Kidney (tissue), 14 donors: ENCODE data around the gene SEC14L5. TPM values are rescaled to one million over a fixed set of nuclear protein-coding genes. Genes with fewer than 3 reads are reported as not detected.

Source experiments
- DNase-seq, 5 donors: peaks; one replicate each; pipeline ENCODE4 v3.0.0-alpha.2; 2013 to 2020
- FAIRE-seq: peaks from 2 replicates; lab custom pipeline; 2012; peaks lifted over from hg19 to GRCh38; lab: Jason Lieb, UNC
- H3K27ac ChIP-seq, 2 donors: one replicate each; pipeline ENCODE4 v1.7.0; 2013; ENCODE audit warnings: low read depth in 2 of 2, low read length in 2 of 2, inconsistent platforms in 1 of 2
- H3K27me3 ChIP-seq: one replicate; pipeline ENCODE4 v1.7.1; 2013; ENCODE audit warnings: low read length, inconsistent platforms; ENCODE audit not compliant: control insufficient read depth, insufficient read depth
- H3K36me3 ChIP-seq, 3 donors: one replicate each; pipeline versions ENCODE4 v1.7.0 to v1.7.1; 2013; ENCODE audit warnings: low read length in 3 of 3, control low read depth in 1 of 3, inconsistent platforms in 1 of 3; ENCODE audit not compliant: insufficient read depth in 3 of 3, control insufficient read depth in 2 of 3
- H3K4me1 ChIP-seq, 3 donors: one replicate each; pipeline versions ENCODE4 v1.7.0 to v1.7.1; 2013; ENCODE audit warnings: low read length in 3 of 3, inconsistent platforms in 1 of 3, low read depth in 1 of 3; ENCODE audit not compliant: control insufficient read depth in 2 of 3, insufficient read depth in 2 of 3
- H3K4me3 ChIP-seq, 3 donors: one replicate each; pipeline versions ENCODE4 v1.7.0 to v1.8.1; 2013; ENCODE audit warnings: low read length in 3 of 3, control low read depth in 1 of 3, inconsistent platforms in 1 of 3
- H3K9ac ChIP-seq, 3 donors: one replicate each; pipeline versions ENCODE4 v1.7.0 to v1.7.1; 2013; ENCODE audit warnings: low read length in 3 of 3, control low read depth in 1 of 3, inconsistent platforms in 1 of 3
- H3K9me3 ChIP-seq, 3 donors: one replicate each; pipeline versions ENCODE4 v1.7.0 to v1.7.1; 2013; ENCODE audit warnings: low read length in 3 of 3, control low read depth in 1 of 3, inconsistent platforms in 1 of 3; ENCODE audit not compliant: control insufficient read depth in 2 of 3, insufficient read depth in 1 of 3
- intact Hi-C: fragments of 100-400 bp; cut with DNase I; formaldehyde crosslinking; loops from one replicate; pipeline ENCODE4 v1.11.1; 2022
- polyA plus RNA-seq: library from polyadenylated mRNA; stranded (reverse); fragments of 350-450 nt; fragmentation: Illumina TruSeq; extraction: RNeasy Lipid Tissue Mini Kit (QIAGEN cat#74804); gene quantifications from one replicate; pipeline ENCODE4 v1.2.3, GENCODE V29; 2014; ENCODE audit warnings: low read depth, low replicate concordance; ENCODE audit not compliant: insufficient read depth
- total RNA-seq: library from RNA; stranded (reverse); fragmentation: NEBNext Ultra II Directional; extraction: Animal tissue kit (Norgen Biotek cat#: 25700); gene quantifications from one replicate; pipeline ENCODE4 v1.2.1, GENCODE V29; 2021
- TF ChIP-seq, protein P1 (sequence below): IDR thresholded peaks from 3 replicates; pipeline ENCODE4 v1.5.1; 2012; ENCODE audit warnings: mild to moderate bottlenecking, moderate library complexity, borderline replicate concordance; ENCODE audit not compliant: insufficient read depth; ENCODE audit errors: extremely low read depth
- donor health status: control.
- donor health status: control.
- donor health status: control.
- donor health status: control.
- donor health status: control.
- donor health status: DM: yes; HTN: yes; CAD: no.
- donor health status: Normal renal cell carcinoma (clear cell type).

Gene SEC14L5
- total and polyA plus RNA-seq, 2 donors from 2014 or later = 0.13 to 0.16 TPM

DNA sequence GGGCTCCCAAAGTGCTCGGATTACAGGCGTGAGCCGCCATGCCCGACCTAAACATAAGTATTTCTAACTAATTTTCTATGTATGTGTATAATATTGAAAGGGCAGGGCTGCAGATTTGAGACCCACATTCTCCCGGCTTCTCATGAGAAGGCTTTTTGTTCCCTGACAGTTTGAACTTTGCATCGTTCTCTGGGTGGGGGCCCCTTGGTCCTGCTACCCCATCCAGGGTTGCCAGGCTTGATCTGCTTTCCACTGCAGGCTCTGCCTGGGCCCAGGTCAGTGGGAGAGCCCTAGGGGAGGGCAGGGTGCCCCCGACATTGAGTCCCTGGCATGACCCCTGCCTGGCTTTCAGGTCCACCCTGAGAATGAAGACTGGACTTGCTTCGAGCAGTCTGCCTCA lies 32.3 kb downstream of the SEC14L5 start:
- Histone ChIP-seq H3K27me3 (peaks cover 7% of the 10 kb centered on the region), H3K4me1 (no peaks in the 10 kb centered on the region), H3K9ac (no peak overlapping the region), H3K36me3 (no peaks in the 10 kb centered on the region), H3K27ac (no peak overlapping the region), H3K4me3 (no peak overlapping the region), H3K9me3 (no peaks in the 10 kb centered on the region)
- DNase-seq (peak in 1 of 5 donors; percentile 15), FAIRE-seq (no peak)
- intact Hi-C loops = no loop called here
- TF ChIP-seq, protein P1, sequence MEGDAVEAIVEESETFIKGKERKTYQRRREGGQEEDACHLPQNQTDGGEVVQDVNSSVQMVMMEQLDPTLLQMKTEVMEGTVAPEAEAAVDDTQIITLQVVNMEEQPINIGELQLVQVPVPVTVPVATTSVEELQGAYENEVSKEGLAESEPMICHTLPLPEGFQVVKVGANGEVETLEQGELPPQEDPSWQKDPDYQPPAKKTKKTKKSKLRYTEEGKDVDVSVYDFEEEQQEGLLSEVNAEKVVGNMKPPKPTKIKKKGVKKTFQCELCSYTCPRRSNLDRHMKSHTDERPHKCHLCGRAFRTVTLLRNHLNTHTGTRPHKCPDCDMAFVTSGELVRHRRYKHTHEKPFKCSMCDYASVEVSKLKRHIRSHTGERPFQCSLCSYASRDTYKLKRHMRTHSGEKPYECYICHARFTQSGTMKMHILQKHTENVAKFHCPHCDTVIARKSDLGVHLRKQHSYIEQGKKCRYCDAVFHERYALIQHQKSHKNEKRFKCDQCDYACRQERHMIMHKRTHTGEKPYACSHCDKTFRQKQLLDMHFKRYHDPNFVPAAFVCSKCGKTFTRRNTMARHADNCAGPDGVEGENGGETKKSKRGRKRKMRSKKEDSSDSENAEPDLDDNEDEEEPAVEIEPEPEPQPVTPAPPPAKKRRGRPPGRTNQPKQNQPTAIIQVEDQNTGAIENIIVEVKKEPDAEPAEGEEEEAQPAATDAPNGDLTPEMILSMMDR = no peak

DNA sequence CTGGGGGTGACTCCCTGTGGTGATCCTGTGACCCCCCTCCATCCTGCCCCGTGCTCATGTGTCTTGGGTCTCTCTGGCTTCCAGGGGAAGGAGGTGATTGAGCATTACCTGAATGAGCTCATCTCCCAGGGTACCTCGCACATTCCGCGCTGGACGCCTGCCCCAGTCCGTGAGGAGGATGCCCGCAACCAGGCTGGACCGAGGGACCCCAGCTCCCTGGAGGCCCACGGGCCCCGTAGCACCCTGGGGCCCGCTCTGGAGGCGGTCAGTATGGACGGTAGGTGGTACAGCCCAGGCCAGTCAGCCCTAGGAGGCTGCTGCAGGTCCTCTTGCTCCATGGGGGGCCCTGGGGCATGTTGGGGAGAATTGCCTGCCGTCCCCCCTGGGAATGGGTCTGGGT lies 33.6 kb downstream of the SEC14L5 start:
- no peaks in the 10 kb centered on the region for H3K36me3 ChIP-seq
- intact Hi-C loops = no loop called here
- H3K4me3 ChIP-seq = no peak overlapping the region
- TF ChIP-seq, protein P1 = no peak
- no peak overlapping the region for H3K9ac ChIP-seq
- H3K27me3 ChIP-seq = peaks cover 7% of the 10 kb centered on the region
- FAIRE-seq (no peak), DNase-seq (peak in 1 of 5 donors; percentile 21)
- H3K9me3 ChIP-seq = no peaks in the 10 kb centered on the region
- H3K27ac ChIP-seq = no peak overlapping the region
- no peaks in the 10 kb centered on the region for H3K4me1 ChIP-seq

DNA sequence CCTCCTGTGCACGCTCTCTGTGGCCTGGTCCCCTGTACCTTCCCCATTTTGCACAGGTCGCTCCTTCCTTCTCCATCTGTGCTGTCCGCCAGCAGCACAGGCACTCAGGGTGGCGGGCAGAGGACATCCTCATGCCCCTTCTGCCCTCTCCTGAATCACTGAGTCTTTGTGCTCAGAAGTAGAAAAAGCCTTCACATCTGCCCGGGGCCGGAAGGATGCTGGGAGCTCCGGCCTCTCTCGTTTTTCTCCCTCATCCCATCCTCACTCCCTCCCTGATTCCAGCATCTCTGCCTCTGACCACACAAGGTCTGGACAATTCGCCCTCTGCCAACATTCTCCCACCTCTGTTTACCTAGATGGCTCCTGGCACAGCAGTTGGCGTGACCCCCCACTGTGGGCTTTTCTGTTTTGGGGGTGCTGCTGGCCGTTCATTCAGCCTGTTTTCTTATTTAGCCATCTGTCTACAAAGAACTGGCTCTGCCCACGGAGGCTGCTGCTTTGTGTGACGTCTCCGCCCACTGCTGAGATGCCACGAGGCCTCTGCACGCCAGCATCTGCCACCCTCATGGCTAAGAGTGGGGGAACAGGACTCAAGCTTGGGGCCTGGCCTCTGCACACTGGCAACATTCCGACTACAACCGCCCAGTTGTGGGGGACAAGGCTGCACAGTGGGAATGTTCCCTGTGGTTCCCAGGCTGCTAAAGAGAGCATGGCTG lies 36.7 kb downstream of the SEC14L5 start:
- Histone ChIP-seq H3K27me3 (no peaks in the 10 kb centered on the region), H3K4me1 (no peaks in the 10 kb centered on the region), H3K4me3 (no peak overlapping the region), H3K36me3 (no peaks in the 10 kb centered on the region), H3K9me3 (no peaks in the 10 kb centered on the region), H3K9ac (no peak overlapping the region), H3K27ac (no peak overlapping the region)
- FAIRE-seq (no peak), DNase-seq (no peak)
- intact Hi-C loops = no loop called here
- TF ChIP-seq, protein P1 = no peak

DNA sequence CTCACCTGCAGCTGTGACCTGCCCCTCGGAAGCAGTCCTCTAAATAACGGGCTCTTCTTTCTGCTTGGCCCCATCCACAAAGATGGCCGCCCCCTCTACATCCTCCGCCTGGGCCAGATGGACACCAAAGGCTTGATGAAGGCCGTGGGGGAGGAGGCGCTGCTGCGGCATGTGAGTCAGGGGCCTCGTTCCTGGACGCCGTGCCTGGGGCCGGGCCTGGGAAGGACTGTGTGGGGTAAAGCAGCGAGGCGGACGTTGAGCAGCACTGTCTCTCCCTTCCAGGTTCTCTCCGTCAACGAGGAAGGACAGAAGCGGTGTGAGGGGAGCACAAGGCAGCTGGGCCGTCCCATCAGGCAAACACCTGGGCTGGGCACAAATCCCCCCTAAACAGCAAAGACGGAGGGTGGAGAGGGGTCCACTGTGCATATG lies 42.5 kb downstream of the SEC14L5 start:
- Histone ChIP-seq H3K9ac (no peak overlapping the region), H3K27me3 (no peaks in the 10 kb centered on the region), H3K27ac (no peak overlapping the region), H3K4me3 (no peak overlapping the region), H3K4me1 (no peaks in the 10 kb centered on the region), H3K36me3 (no peaks in the 10 kb centered on the region), H3K9me3 (no peaks in the 10 kb centered on the region)
- intact Hi-C loops = no loop called here
- TF ChIP-seq, protein P1 = no peak
- DNase-seq (peak in 1 of 5 donors; percentile 68), FAIRE-seq (no peak)
